HT-29 (cell line): ENCODE results near the gene GAREM2. TPM values are rescaled to one million over a fixed set of nuclear protein-coding genes. Genes with fewer than 3 reads are reported as not detected.
A peak's percentile ranks its signal among the peaks of the same experiment; 100 is the strongest.

ENCODE experiments used
- DNase-seq: peaks from one replicate; pipeline ENCODE4 v3.0.0-alpha.2; 2015; ENCODE audit warnings: low spot score
- total RNA-seq: library from RNA; depleted of rRNA; stranded (reverse); fragments of >200 nt; shearing (Covaris generic); gene quantifications from 2 replicates; pipeline ENCODE4 v1.2.3, GENCODE V29; 2014

Gene GAREM2
- total RNA-seq, 1 experiment from 2014 or later: 0.33 TPM

DNA sequence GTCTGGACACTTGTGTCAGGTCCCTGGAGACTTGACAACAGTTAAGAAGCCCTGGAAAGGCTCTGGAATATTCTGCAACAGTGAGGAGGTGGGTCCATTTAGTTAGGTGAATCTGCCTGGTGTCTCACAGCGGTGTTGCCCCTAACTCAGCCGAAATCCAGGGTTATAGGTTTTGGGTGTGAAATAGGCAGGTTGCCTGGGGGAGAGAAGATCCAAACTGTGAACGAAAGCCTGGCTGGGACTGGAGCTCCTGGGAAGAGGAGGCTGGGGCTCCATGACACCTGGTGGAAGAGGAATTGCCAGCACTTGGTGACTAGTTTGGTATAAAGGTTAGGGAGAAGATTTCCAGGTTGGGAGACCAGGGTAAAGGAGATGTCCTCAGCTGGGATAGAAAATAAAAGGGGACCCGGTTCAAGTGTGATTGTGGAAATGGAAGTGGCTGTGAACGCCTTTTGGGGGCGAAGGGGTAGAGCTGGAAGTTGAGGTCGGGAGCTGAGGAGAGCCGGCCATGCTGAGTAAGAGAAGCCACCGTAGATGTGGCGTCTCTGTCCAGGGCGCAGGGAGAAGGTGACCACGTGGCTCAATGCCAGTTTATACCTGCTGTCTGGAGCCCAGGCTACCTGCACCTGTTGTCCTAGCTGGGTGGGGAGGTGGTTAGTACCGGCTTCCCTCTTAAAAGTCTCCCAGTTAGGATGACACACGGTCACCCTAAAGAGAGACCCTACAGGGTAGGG, 3.0 kb upstream of the GAREM2 start:
- no peak for DNase-seq

DNA sequence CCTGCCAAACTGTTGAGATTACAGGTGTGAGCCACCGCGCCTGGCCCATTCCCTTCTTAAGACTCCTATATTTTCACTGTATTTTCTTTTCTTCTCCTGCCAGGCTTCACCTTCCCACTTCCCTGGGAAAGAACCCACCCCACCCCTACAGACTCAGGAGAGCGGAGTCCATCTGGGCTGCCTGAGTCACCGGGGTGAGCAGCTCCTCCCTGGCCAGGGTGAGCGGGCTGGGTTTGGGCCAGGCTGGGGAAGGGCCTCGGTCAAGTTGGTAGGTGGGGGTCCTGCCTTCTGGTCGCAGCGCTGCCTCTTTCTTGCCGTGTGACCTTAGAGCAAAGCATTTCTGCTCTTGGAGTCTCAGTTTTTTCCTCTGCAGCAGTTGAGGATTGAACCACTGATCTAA, 2.1 kb upstream of the GAREM2 start:
- DNase-seq: no peak

DNA sequence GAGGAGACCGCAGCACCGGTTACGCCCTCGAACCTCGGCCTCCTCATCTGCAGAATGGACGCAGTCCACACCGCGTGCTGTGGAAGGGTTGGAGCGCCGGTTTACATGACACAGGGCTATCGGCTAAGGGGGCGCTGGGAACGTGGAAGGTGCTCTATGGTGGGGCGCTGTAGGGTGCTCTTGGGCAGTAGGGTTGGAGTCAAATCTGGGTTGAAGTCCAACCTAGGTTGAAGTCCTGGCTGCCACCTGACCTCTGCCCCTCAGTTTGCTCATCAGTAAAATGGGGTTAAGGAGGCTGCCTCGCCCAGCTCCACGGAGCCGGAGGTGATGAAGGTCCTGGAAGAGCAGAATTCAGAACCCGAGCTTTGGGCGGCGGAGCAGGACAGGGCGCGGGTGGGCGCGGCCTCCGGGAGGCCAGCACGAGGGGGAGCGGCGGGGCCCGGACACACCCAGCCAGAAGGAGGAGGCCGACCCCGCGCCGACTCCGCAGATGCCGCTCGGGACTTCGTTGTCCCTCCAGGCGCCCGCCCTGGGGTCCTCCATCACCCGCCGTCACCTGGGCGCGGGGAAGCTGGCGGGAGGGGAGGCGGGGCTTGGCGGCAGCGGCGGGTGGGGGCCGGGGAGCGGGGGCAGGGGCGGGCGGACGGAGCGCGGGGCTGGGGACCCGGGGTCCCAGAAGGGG, 558 bp upstream of the GAREM2 start:
- no peak for DNase-seq

DNA sequence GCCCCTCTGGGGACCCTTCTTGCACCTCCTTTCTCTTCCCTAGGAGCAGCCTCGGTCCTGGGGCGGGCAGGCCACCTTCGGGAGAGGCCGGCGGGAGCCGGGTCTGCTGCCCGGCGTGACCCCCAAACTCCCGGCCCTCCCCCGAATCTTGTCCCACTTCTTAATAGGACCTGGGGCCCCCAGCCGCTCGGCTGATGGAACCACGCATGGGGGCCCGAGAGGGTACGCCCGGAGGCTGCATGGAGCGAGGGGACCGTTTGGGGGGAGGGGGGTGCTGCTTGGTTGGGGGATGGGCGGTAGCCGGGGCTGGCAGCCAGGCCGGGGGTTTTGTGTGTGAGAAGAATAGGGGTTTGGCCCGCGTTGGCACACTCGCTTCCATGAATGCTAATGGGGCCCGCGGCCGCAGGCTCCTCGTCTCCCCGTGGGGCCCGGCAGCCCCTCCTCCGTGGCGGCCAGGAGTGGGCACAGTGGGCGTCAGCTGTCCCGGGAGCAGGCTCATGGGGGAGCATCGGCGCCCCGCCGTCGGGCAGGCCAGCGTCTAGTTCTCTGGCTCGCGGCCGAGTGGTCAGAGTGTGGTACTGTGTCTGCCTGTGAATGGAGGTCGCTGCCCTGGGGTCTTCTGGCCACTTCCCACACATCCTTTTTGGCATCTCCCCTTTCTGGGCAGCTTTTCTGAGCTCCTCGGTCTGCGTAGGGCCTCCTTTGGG, 1.0 kb downstream of the GAREM2 start:
- no peak for DNase-seq

DNA sequence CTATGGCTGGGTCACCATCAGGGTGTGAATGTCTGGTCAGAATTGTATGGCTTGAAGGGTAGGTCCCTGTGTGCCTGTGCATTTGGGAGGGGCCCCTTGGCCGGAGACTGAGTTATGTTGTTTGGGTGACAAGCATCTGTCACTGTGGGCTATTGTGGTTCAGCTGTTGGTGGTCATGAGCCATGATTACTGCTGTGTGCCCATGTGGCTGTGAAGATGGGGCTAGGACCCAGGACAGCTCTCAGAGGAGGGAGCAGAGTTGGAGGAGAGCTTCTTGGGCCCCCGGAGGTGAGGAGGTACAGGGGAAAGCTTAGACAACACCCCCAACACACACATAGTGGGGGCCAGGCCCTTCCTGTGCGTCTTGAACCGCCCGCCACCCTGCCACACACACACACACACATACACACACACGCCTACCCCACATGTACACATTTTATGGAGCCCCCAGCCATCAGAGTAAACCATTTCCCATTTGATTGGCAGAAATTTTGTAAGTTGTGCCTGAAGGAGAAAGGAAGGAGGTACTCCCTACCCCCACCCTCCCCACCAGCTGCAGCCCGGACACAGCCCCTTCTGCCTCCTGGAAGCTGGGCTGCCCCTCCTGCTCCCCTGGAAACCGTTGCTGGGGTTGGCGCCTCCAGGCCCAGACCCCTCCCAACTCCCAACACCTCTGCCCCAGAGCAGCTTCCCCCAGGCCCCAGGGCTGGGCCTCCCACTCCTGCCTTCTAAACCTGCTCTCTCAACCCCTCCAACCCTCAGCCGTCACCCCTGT, 2.0 kb downstream of the GAREM2 start:
- no peak for DNase-seq

DNA sequence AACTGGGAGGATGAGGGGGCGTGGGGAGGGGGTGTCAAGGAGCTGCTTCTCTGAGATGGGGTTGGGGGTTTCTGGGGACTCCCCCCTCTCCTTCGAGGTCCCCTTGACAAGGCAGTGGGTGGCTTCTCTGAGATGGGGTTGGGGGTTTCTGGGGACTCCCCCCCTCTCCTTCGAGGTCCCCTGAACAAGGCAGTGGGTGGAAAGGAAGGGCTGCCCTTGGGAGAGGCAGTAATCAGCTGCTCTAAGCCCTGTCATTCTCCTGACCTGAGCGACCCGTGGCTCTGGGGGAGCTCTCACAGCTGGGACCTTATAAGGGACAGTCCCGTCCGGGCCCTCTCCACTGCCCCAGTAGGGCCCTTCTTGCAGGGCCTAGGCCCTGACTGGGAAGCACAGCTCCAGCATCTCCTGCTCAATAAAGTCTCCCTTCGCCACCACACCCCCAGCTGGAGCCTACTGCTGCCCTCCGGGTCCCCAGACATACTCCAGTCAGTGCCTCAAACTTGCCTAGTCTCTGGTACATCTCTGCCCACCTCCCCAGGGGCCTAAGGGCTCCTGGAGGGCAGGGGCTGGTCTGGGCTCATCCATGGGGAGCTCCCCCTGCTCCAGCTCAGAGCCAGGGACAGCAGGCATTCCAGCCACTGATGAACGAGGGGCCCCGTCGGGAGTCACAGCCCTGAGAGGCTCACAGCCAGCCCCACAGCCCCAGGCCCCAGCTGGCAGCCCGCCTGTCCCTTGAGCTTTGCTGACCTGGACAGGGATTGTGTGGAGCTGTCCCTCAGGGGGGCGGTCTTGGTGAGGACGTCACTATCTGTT, 2.8 kb downstream of the GAREM2 start:
- DNase-seq: no peak

DNA sequence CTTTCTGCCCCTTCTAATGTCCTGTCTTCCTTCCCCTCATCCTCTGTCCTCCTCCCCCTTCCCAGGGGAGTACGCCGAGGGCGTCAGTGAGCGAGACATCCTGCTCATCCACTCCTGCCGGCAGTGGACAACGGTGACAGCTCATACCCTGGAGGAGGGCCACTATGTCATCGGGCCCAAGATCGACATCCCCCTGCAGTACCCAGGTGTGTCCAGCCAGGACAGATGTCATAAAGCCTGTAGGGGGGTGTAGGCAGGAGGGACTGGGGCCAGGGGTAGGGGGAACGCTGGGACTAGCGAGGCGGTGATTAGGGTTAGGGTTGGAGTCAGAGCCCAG, 3.4 kb downstream of the GAREM2 start:
- DNase-seq: no peak

DNA sequence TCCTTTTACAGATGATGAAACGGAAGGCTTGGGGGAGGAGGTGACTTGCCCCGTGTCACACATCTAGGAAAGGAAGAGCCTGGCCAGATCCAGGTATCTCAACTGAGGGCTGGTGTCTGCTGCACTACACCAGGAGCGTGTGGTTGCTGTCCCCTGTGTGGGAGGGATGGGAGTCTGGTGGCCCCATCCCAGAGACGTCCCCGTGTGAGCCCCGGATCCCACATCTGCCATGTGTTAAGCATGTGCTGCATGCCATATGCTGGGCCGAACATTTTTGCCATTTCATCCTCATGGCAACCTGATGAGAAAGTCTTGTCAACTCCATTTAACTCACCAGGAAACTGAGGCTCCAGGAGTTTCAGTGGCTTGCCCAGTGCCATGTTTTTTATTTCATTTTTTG, 4.2 kb downstream of the GAREM2 start:
- no peak for DNase-seq

DNA sequence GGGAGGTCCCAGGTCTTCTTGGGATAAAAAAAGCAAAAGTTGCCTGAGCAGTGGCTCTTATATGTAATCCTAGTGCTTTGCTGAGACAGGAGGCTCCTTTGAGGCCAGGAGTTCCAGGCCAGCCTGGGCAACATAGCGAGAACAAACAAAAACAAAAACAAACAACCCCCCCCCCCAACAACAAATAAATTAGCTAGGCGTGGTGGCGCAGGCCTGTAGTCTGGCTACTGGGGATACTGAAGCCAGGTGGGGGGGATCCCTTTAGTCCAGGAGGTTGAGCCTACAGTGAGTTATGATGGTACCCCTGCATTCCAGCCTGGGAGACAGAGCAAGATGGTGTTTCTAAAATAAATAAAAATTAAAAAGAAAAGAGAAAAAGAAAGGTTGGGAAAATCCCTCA, 5.4 kb downstream of the GAREM2 start:
- no peak for DNase-seq

DNA sequence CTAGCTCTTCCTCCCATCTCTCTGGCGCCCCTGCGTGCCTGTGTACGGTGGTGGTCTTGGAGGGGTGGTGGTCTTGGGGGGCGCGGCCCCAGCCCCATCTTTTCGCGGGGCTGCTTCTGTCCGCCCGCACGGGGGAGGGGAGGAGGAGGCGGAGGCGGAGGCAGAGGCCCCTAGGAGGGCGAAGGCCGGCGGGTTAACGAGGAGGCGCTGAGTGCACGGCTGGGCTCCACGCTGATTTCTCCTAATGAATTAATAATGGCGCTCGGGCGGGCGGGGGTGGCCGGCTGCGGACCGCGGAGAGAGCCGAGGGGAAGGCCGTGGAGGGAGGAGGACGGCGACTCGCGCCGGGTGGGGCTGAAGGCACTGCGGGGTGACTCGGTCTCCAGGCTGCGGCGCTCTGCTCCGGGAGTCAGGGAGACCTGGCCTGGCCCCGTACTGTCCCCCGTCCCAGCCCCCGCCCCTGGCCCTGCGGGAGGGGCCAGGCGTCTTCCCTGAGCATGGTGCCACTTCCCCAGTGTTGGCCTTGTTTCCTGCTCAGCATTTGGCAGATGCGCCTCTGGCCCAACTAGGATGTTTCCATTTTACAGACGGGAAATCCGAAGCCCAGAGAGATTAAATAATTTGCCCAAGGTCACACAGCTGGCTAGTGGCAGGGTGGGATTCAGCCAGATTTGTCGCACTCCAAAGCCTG, 6.0 kb downstream of the GAREM2 start:
- peak; percentile 17 for DNase-seq

DNA sequence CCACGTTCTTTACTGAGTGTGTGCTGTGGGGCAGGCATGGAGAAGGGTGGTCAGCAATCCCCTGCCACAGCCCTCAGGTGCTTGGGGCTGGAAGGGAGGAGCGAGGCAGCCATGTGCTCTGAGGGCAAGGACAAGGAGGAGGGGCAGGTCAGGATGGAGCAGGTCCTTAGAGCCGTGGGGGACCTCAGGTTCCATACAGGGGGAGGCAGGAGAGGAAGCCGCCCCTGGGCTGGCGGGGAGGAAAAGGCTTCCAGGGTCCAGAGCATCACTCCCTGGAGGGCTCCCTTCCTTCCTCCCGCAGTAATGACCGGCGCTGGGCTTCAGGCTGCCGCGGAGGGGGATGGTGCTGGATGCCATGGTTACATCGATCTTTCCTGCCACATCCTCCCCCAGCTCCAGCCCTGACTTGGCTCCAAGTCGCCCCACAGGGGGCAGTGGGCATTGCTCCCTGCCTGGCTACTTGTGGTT, 6.6 kb downstream of the GAREM2 start:
- no peak for DNase-seq

DNA sequence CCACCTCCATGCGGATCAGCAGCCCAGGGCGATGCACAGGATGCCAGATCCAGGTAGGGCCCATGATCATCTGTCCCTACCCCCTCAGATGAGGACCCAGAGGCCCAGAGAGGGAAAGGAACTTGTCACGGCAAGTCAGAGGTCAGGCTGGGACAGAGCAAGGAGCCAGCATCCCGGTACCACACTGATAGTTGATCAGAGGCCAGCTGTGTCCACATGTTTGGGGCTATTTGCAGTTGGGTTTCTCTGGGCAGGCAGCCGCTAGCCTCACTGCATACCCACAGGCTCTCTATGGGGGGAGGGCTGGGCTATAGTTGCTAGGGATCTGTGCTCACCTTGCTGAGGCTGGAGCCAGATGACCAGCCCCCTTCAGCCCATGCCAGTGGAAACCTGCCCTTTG, 9.6 kb downstream of the GAREM2 start:
- DNase-seq: no peak

DNA sequence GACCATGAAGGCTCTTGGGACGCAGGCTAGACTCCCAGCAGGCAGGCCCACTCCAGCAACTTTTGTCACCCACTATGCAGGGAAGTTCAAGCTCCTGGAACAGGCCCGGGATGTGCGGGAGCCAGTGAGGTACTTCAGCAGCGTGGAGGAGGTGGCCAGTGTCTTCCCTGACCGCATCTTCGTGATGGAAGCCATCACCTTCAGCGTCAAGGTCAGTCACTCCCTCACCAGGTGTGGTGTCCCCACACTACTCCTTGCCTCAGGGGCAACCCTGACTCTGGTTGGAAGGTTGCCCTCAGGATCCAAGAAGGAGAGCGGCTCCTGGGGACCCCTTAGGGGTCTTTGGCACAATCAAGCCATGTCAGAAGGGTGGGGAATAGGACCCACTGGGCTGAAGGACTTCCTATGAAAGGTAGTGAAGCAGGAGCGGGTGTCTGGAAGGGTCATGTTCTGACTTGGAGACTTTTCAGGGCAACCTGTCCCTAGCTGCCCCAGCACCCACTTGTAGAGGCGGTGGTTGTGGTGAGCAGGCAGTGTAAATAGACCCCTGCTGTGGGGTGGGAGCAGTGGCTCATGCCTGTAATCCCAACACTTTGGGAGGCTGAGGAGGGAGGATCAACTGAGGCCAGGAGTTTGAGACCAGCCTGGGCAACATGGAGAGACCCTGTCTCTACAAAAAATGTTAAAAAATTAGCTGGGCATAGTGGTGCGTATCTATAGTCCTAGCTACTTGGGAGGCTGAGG, 10.2 kb downstream of the GAREM2 start:
- DNase-seq: no peak

DNA sequence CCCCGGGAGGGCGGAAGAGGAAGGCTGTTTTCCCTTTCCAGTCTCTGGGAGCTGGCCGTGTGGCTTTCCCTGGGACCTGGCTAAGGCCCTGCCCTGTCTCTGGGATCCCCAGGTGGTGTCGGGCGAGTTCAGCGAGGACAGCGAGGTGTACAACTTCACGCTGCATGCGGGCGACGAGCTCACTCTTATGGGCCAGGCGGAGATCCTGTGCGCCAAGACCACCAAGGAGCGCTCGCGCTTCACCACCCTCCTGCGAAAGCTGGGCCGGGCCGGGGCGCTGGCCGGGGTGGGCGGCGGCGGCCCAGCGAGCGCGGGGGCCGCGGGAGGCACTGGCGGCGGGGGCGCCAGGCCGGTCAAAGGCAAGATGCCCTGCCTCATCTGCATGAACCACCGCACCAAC, 11.2 kb downstream of the GAREM2 start:
- DNase-seq: no peak

DNA sequence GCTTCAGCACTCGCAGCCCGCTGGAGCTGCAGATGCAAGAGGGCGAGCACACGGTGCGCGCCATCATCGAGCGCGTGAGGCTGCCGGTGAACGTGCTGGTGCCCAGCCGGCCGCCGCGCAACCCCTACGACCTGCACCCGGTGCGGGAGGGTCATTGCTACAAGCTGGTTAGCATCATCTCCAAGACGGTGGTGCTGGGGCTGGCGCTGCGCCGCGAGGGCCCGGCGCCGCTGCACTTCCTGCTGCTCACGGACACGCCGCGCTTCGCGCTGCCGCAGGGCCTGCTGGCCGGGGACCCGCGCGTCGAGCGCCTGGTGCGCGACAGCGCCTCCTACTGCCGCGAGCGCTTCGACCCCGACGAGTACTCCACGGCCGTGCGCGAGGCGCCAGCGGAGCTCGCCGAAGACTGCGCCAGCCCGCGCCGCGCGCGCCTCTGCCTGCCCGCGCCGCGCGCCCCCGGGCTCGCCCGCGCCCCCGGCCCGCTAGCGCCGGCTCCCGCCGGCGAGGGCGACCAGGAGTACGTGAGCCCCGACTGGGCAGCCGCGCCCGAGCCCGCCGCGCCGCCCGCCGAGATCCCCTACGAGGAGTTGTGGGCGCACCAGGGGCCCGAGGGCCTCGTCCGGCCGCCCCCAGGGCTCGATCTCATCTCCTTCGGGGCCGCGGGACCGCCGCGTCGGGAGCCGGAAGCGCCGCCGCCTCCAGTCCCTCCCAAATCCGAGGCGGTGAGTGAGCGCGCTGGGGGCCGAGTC, 11.8 kb downstream of the GAREM2 start:
- DNase-seq: peak; percentile 44

DNA sequence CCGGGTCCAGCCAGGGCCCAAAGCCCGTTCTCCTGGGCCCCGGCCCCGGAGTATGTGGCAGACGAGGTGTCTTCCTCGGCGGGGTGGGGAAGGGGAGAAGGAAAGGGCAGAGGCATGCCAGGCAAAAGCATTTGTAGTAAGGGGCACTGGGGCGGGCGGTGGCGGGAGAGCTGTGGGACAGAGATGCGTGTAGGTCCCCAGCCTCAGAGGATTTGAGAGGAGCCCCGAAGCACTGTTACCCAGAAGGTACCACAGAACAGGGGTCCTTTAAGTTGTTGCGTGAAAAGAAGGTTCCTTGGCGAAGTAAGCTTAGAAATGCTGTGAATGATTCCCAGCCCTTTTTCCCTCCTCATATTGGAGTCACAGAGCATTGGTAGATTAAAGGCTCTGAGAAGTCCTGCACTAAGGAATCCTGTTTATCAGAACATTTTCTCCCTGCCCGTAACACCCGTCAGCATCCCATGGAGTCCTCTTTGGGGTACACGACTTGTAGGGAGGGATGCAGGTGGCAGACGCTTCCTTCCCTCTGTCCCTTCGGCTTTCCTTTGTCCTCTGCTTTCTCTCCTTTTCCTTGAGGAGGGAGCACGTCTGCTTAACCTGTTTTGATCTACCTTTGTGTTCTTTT, 12.5 kb downstream of the GAREM2 start:
- no peak for DNase-seq

DNA sequence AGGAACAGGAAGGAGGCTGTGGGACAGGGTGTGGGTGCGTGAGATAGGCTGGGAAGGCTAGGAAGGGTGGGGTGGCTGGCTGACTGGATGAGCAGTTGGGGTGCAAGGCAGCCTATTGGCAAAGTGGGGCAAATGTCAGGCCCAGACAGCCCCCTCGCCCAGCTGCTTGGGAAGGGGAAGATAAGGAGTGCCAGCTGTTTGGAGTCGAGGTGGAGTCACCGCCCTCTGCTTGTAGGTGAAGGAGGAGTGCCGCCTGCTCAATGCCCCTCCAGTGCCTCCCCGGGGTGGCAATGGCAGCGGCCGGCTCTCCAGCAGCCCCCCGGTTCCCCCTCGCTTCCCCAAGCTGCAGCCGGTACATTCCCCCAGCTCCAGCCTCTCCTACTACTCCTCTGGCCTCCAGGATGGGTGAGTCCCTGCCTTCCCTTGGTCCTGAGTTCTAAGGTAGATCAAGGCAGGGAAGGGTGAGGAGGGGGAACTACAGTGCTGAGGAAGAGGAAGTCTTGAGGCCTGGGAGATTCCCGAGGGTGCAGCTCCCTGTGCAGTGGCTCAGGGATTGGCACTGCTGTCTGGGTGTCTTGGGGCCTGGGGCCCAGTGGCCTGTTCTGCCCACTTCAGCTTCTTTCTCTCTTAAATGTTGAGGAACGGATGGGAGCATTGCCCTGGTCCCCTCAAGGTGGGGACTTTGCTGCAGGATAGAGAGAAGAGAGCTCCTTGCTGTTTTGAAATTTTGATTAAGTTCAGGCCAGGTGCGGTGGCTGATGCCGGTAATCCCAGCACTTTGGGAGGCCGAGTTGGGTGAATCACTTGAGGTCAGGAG, 13.3 kb downstream of the GAREM2 start:
- DNase-seq: no peak

DNA sequence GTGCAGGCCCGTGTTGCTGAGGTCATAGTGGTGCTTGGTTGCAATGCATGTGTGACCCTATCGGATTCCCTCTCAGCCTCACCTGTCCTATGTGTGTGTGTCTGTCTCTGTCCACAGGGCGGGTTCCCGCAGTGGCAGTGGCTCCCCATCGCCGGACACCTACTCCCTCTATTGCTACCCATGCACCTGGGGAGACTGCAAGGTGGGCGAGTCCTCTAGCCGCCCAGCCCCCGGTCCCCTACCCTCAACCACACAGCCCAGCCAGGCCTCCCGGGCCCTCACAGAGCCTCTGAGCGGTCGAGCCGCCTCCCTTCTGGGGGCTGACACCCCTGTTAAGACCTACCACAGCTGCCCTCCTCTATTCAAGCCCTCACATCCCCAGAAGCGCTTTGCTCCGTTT, 14.2 kb downstream of the GAREM2 start:
- no peak for DNase-seq
